ENCODE measurements around the gene SRP19. TPM values are rescaled to one million over a fixed set of nuclear protein-coding genes. Genes with fewer than 3 reads are reported as not detected.

The SRP19 gene
- polyA plus RNA-seq, 2 of the 4 experiments (the other 2 are of a cell fraction) = 93.5 to 144 TPM

GRCh38 chr5:112820246-112820645, 40.8 kb upstream of the SRP19 start:
- 93% methylated on average over 1 of the region's 1 CpG for WGBS (ENCODE audit: missing lambda C conversion rate)
- ATAC-seq (no peak), FAIRE-seq (no peak)

GRCh38 chr5:112822456-112822855, 38.6 kb upstream of the SRP19 start:
- FAIRE-seq = no peak
- WGBS (ENCODE audit: missing lambda C conversion rate) = 83% methylated on average over 4 of the region's 4 CpGs
- CTCF ChIA-PET = no interaction called here
- ATAC-seq = no peak
- POLR2A ChIA-PET = no interaction called here
- H3K4me3 ChIP-seq = no peak overlapping the region
- no peak for DNase-seq (ENCODE audit: low read depth in 1 of 2, low spot score in 1 of 2)
- TF ChIP-seq POLR2A (IDR thresholded peaks at IDR 0.05; ENCODE audit: low read length) (no peak), PHF8 (IDR thresholded peaks at IDR 0.05; ENCODE audit: borderline replicate concordance, low read depth) (no peak), RARB (CRISPR knock-in tag; IDR thresholded peaks at IDR 0.05) (no peak), SREBF2 (IDR thresholded peaks at IDR 0.05) (no peak), RFX5 (IDR thresholded peaks at IDR 0.05) (no peak), CBX8 (IDR thresholded peaks at IDR 0.05) (no peak), HDAC2 (IDR thresholded peaks at IDR 0.05) (no peak), ZC3H11A (IDR thresholded peaks at IDR 0.05) (no peak)
- no peaks in the 10 kb centered on the region for H3K4me1 ChIP-seq
- H3K27ac ChIP-seq = no peak overlapping the region
- H3K9me3 ChIP-seq = no peaks in the 10 kb centered on the region
- no peak overlapping the region for H3K4me2 ChIP-seq

More at GRCh38 chr5:112820246-112820645, 40.8 kb upstream of the SRP19 start:
- Histone ChIP-seq H3K4me3 (no peak overlapping the region), H3K4me2 (no peak overlapping the region), H3K9me3 (no peaks in the 10 kb centered on the region), H3K27ac (no peak overlapping the region), H3K4me1 (no peaks in the 10 kb centered on the region)
- ChIA-PET POLR2A (no interaction called here), CTCF (no interaction called here)
- DNase-seq (ENCODE audit: low read depth in 1 of 2, low spot score in 1 of 2) = no peak
- TF ChIP-seq ELK1 (IDR thresholded peaks at IDR 0.05; ENCODE audit: low read depth, low read length) = no peak
- TF ChIP-seq NFE2L2 (conservative IDR thresholded peaks at IDR 0.05; ENCODE audit: low read length) = no peak

GRCh38 chr5:112823181-112823580, 37.9 kb upstream of the SRP19 start:
- TF ChIP-seq FOSL2 (IDR thresholded peaks at IDR 0.05) = no peak
- TF ChIP-seq FOSL2 (CRISPR knock-in tag; IDR thresholded peaks at IDR 0.05) = no peak
- no peak for TF ChIP-seq MAZ (IDR thresholded peaks at IDR 0.05; ENCODE audit: borderline replicate concordance, low read depth, low read length)
- no peak for TF ChIP-seq BCL3 (IDR thresholded peaks at IDR 0.05)
- TF ChIP-seq SMC3 (IDR thresholded peaks at IDR 0.05) = no peak
- no peak for TF ChIP-seq MYC (IDR thresholded peaks at IDR 0.05; ENCODE audit: borderline replicate concordance, low read length)
- TF ChIP-seq POLR2AphosphoS2 (conservative IDR thresholded peaks at IDR 0.05; ENCODE audit: low read length) = no peak
- TF ChIP-seq EHF (CRISPR knock-in tag; IDR thresholded peaks at IDR 0.05) = no peak
- no peak for TF ChIP-seq HDAC2 (IDR thresholded peaks at IDR 0.05)
- no peak for TF ChIP-seq ZSCAN20 (CRISPR knock-in tag; IDR thresholded peaks at IDR 0.05)
- TF ChIP-seq SREBF2 (IDR thresholded peaks at IDR 0.05) = no peak
- no peak for TF ChIP-seq HOXA7 (CRISPR knock-in tag; IDR thresholded peaks at IDR 0.05)
- TF ChIP-seq EHMT2 (IDR thresholded peaks at IDR 0.05; ENCODE audit: low read depth) = no peak
- TF ChIP-seq RAD21 (conservative IDR thresholded peaks at IDR 0.05 in 1 of 2, IDR thresholded peaks at IDR 0.05 in 1 of 2) = no peak
- TF ChIP-seq KDM1A (IDR thresholded peaks at IDR 0.05; ENCODE audit: low read depth) = no peak
- no peak for TF ChIP-seq CHD2 (IDR thresholded peaks at IDR 0.05; ENCODE audit: low read length, partially characterized antibody)
- TF ChIP-seq ZC3H11A (IDR thresholded peaks at IDR 0.05) = no peak
- no peak for TF ChIP-seq JUNB (IDR thresholded peaks at IDR 0.05)
- H3K4me1 ChIP-seq = no peaks in the 10 kb centered on the region
- no peak overlapping the region for H3K4me3 ChIP-seq
- FAIRE-seq (no peak), DNase-seq (ENCODE audit: low read depth in 1 of 2, low spot score in 1 of 2) (no peak), ATAC-seq (no peak)
- 85% methylated on average over 2 of the region's 2 CpGs for WGBS (ENCODE audit: missing lambda C conversion rate)
- POLR2A ChIA-PET = no interaction called here
- H3K9me3 ChIP-seq = no peaks in the 10 kb centered on the region
- no peak overlapping the region for H3K27ac ChIP-seq
- CTCF ChIA-PET = interaction anchor here (0.9 kb wide), 1 partner anchor 25 kb away, joined by 3 read pairs; no protein-coding TSS in a partner anchor
- no peak overlapping the region for H3K4me2 ChIP-seq
